WTC11 (cell line): Measurements from ENCODE around the gene ARID2. TPM values are rescaled to one million over a fixed set of nuclear protein-coding genes. Genes with fewer than 3 reads are reported as not detected.

Experiments used
- ATAC-seq: fragments of 200-7000 bp; cut with Tn5 transposase; 2 replicates; pipeline ENCODE4 v1.10.0; 2021; ENCODE audit warnings: mild to moderate bottlenecking, moderate library complexity
- CTCF ChIA-PET: fragments of 300-600 bp; sonication (Branson Sonifier 250); formaldehyde crosslinking; loops from one replicate; lab custom pipeline; 2021; ENCODE audit warnings: antibody characterized with exemption; lab: Charles Lee
- POLR2A ChIA-PET: fragments of 350-600 bp; sonication (Branson Sonifier 250); formaldehyde crosslinking; loops from one replicate; lab custom pipeline; 2021; ENCODE audit warnings: antibody characterized with exemption; lab: Charles Lee
- DNase-seq: peaks from one replicate; pipeline ENCODE4 v3.0.0; 2021; ENCODE audit warnings: low spot score
- H3K27ac Mint-ChIP-seq: 2 replicates; pipeline ENCODE4 v1.8.0; 2021; ENCODE audit warnings: mixed read lengths
- H3K27me3 Mint-ChIP-seq: 2 replicates; pipeline ENCODE4 v1.8.0; 2021; ENCODE audit warnings: low read depth, mild to moderate bottlenecking, moderate library complexity, mixed read lengths
- H3K36me3 Mint-ChIP-seq: 2 replicates; pipeline ENCODE4 v1.8.0; 2021; ENCODE audit warnings: mixed read lengths
- H3K4me1 Mint-ChIP-seq: 2 replicates; pipeline ENCODE4 v1.8.0; 2022; ENCODE audit warnings: mixed read lengths
- H3K4me3 Mint-ChIP-seq: 2 replicates; pipeline ENCODE4 v1.8.0; 2021; ENCODE audit warnings: mild to moderate bottlenecking, moderate library complexity, mixed read lengths
- H3K9me3 Mint-ChIP-seq: 2 replicates; pipeline ENCODE4 v1.8.0; 2021; ENCODE audit warnings: mixed read lengths
- AFF4 ChIP-seq: sonication (generic); formaldehyde crosslinking; IDR thresholded peaks from 2 replicates; pipeline ENCODE4 v1.8.1; 2023; ENCODE audit warnings: mild to moderate bottlenecking, missing genetic modification reagents, borderline replicate concordance
- AR ChIP-seq: fragments of 250-450 bp; sonication (Bioruptor Pico); IDR thresholded peaks from 2 replicates; pipeline ENCODE4 v1.9.0; 2021; ENCODE audit warnings: mild to moderate bottlenecking
- E2F4 ChIP-seq: sonication (generic); formaldehyde crosslinking; IDR thresholded peaks from 2 replicates; pipeline ENCODE4 v1.8.1; 2022; ENCODE audit warnings: low read depth, mild to moderate bottlenecking, moderate library complexity, missing genetic modification reagents, borderline replicate concordance
- ELF4 ChIP-seq: sonication (generic); formaldehyde crosslinking; IDR thresholded peaks from 2 replicates; pipeline ENCODE4 v1.8.1; 2022; ENCODE audit warnings: low read depth, mild to moderate bottlenecking, moderate library complexity, missing genetic modification reagents
- GABPB1 ChIP-seq: sonication (generic); formaldehyde crosslinking; IDR thresholded peaks from 2 replicates; pipeline ENCODE4 v1.8.1; 2023; ENCODE audit warnings: mild to moderate bottlenecking, missing genetic modification reagents
- IRF2 ChIP-seq: sonication (generic); formaldehyde crosslinking; IDR thresholded peaks from 2 replicates; pipeline ENCODE4 v1.8.0; 2022; ENCODE audit warnings: low read depth, missing genetic modification reagents, borderline replicate concordance
- JAZF1 ChIP-seq: fragments of 250-450 bp; sonication (Bioruptor Pico); IDR thresholded peaks from 2 replicates; pipeline ENCODE4 v1.9.0; 2021; ENCODE audit warnings: moderate library complexity, mild to moderate bottlenecking, inconsistent platforms
- KAT7 ChIP-seq: sonication (generic); formaldehyde crosslinking; IDR thresholded peaks from 2 replicates; pipeline ENCODE4 v1.8.1; 2023; ENCODE audit warnings: missing genetic modification reagents, mild to moderate bottlenecking, borderline replicate concordance
- MYBL2 ChIP-seq: sonication (generic); formaldehyde crosslinking; IDR thresholded peaks from 2 replicates; pipeline ENCODE4 v1.8.1; 2023; ENCODE audit warnings: mild to moderate bottlenecking, moderate library complexity, missing genetic modification reagents
- NR3C1 ChIP-seq: sonication (generic); formaldehyde crosslinking; conservative IDR thresholded peaks from 2 replicates; pipeline ENCODE4 v1.8.1; 2023; ENCODE audit warnings: low read depth, mild to moderate bottlenecking, missing genetic modification reagents
- OVOL2 ChIP-seq: fragments of 250-450 bp; sonication (Bioruptor Pico); IDR thresholded peaks from 2 replicates; pipeline ENCODE4 v1.9.0; 2021; ENCODE audit warnings: mild to moderate bottlenecking, borderline replicate concordance
- PRRX2 ChIP-seq: fragments of 250-450 bp; sonication (Bioruptor Pico); IDR thresholded peaks from 2 replicates; pipeline ENCODE4 v1.8.0; 2021; ENCODE audit warnings: mild to moderate bottlenecking
- RELA ChIP-seq: sonication (generic); formaldehyde crosslinking; IDR thresholded peaks from 2 replicates; pipeline ENCODE4 v1.8.1; 2022; ENCODE audit warnings: missing genetic modification reagents, mild to moderate bottlenecking, borderline replicate concordance
- STAT6 ChIP-seq: sonication (generic); formaldehyde crosslinking; conservative IDR thresholded peaks from 2 replicates; pipeline ENCODE4 v1.8.1; 2023; ENCODE audit warnings: mild to moderate bottlenecking, low read depth, missing genetic modification reagents, moderate library complexity
- TEAD4 ChIP-seq: sonication (generic); formaldehyde crosslinking; IDR thresholded peaks from 2 replicates; pipeline ENCODE4 v1.8.0; 2022; ENCODE audit warnings: mild to moderate bottlenecking, missing genetic modification reagents
- USF2 ChIP-seq: sonication (generic); formaldehyde crosslinking; IDR thresholded peaks from 2 replicates; pipeline ENCODE4 v1.8.1; 2023; ENCODE audit warnings: mild to moderate bottlenecking, missing genetic modification reagents, moderate library complexity
- ZBTB21 ChIP-seq: sonication (generic); formaldehyde crosslinking; IDR thresholded peaks from 2 replicates; pipeline ENCODE4 v1.8.1; 2023; ENCODE audit warnings: mild to moderate bottlenecking, missing genetic modification reagents, borderline replicate concordance
- ZNF396 ChIP-seq: fragments of 250-450 bp; sonication (Bioruptor Pico); IDR thresholded peaks from 2 replicates; pipeline ENCODE4 v1.8.0; 2021; ENCODE audit warnings: mild to moderate bottlenecking, moderate library complexity, borderline replicate concordance
- ZNF423 ChIP-seq: fragments of 250-450 bp; sonication (Bioruptor Pico); IDR thresholded peaks from 2 replicates; pipeline ENCODE4 v2.1.2; 2022; ENCODE audit warnings: mild to moderate bottlenecking, moderate library complexity
- total RNA-seq: library from RNA; stranded (reverse); gene quantifications from 3 replicates; pipeline ENCODE4 v1.2.3, GENCODE V29; 2021

The ARID2 gene
- total RNA-seq, 1 experiment from 2014 or later: 33.9 TPM

GRCh38 chr12:45887544-45887943 is 158.0 kb downstream of the ARID2 start (continued):
- TF ChIP-seq PRRX2 (CRISPR knock-in tag) (no peak), STAT6 (CRISPR knock-in tag) (no peak), RELA (CRISPR knock-in tag) (no peak)

GRCh38 chr12:45890276-45890675 is 160.8 kb downstream of the ARID2 start:
- peaks cover 32% of the 10 kb centered on the region for H3K36me3 Mint-ChIP-seq
- TF ChIP-seq AR (CRISPR knock-in tag): no peak
- TF ChIP-seq JAZF1 (CRISPR knock-in tag): no peak
- TF ChIP-seq OVOL2: no peak
- no peak for TF ChIP-seq ELF4 (CRISPR knock-in tag)
- TF ChIP-seq KAT7 (CRISPR knock-in tag): no peak
- CTCF ChIA-PET: no interaction called here

GRCh38 chr12:45893240-45893639 is 163.7 kb downstream of the ARID2 start:
- H3K4me1 Mint-ChIP-seq: peaks cover 10% of the 10 kb centered on the region
- no peak overlapping the region for H3K4me3 Mint-ChIP-seq
- DNase-seq (no peak), ATAC-seq (peak; percentile 97)
- H3K9me3 Mint-ChIP-seq: peaks cover 4% of the 10 kb centered on the region
- H3K27me3 Mint-ChIP-seq: no peaks in the 10 kb centered on the region
- ChIA-PET CTCF (interaction anchor here (0.6 to 1.5 kb wide), 9 partner anchors 9 to 349 kb away, joined by 3 to 6 read pairs (median 3); no protein-coding TSS in a partner anchor), POLR2A (interaction anchor here (0.7 kb wide), 1 partner anchor 19 kb away, joined by 3 read pairs; no protein-coding TSS in a partner anchor)
- H3K36me3 Mint-ChIP-seq: peaks cover 46% of the 10 kb centered on the region
- H3K27ac Mint-ChIP-seq: peak overlapping the region; percentile 82; the same call in 1 of the 2 replicates
- TF ChIP-seq E2F4 (CRISPR knock-in tag): no peak
- no peak for TF ChIP-seq ZNF423
- no peak for TF ChIP-seq STAT6 (CRISPR knock-in tag)
- no peak for TF ChIP-seq ZBTB21 (CRISPR knock-in tag)
- TF ChIP-seq TEAD4 (CRISPR knock-in tag): no peak
- no peak for TF ChIP-seq ZNF396 (CRISPR knock-in tag)
- TF ChIP-seq NR3C1 (CRISPR knock-in tag): no peak
- no peak for TF ChIP-seq AFF4 (CRISPR knock-in tag)
- TF ChIP-seq USF2 (CRISPR knock-in tag): no peak
- TF ChIP-seq PRRX2 (CRISPR knock-in tag): no peak
- no peak for TF ChIP-seq GABPB1
- TF ChIP-seq IRF2 (CRISPR knock-in tag): no peak
- TF ChIP-seq MYBL2 (CRISPR knock-in tag): no peak

More at GRCh38 chr12:45890276-45890675, 160.8 kb downstream of the ARID2 start:
- POLR2A ChIA-PET: no interaction called here
- no peak overlapping the region for H3K4me3 Mint-ChIP-seq
- peaks cover 12% of the 10 kb centered on the region for H3K9me3 Mint-ChIP-seq
- ATAC-seq: no peak
- H3K27ac Mint-ChIP-seq: no peak overlapping the region
- peaks cover 17% of the 10 kb centered on the region for H3K4me1 Mint-ChIP-seq
- no peaks in the 10 kb centered on the region for H3K27me3 Mint-ChIP-seq
- DNase-seq: no peak
